ENCODE data around the gene INTS1.
A peak's percentile ranks its signal among the peaks of the same experiment; 100 is the strongest.

The INTS1 gene

GRCh38 chr7:1541431-1542162, 37.4 kb upstream of the INTS1 start:
- no peak for DNase-seq

- DNase-seq: no peak
Observed at GRCh38 chr7:1540776-1541271, 36.6 kb upstream of the INTS1 start.

GRCh38 chr7:1539882-1540775, 35.9 kb upstream of the INTS1 start:
- DNase-seq: no peak

- no peak for DNase-seq
Observed at GRCh38 chr7:1539181-1539881, 35.1 kb upstream of the INTS1 start.

- DNase-seq: no peak
Observed at GRCh38 chr7:1538544-1539180, 34.5 kb upstream of the INTS1 start.

- DNase-seq: peak; percentile 91
Observed at GRCh38 chr7:1537535-1538412, 33.6 kb upstream of the INTS1 start.

- peak; percentile 88 for DNase-seq
Observed at GRCh38 chr7:1536743-1537534, 32.8 kb upstream of the INTS1 start.

GRCh38 chr7:1536455-1536742, 32.2 kb upstream of the INTS1 start:
- no peak for DNase-seq

GRCh38 chr7:1535701-1536454, 31.7 kb upstream of the INTS1 start:
- DNase-seq: no peak

GRCh38 chr7:1535100-1535458, 30.9 kb upstream of the INTS1 start:
- DNase-seq: no peak

- no peak for DNase-seq
Observed at GRCh38 chr7:1534330-1535099, 30.3 kb upstream of the INTS1 start.

GRCh38 chr7:1533547-1534329, 29.5 kb upstream of the INTS1 start:
- no peak for DNase-seq

GRCh38 chr7:1533255-1533546, 29.0 kb upstream of the INTS1 start:
- DNase-seq: no peak

GRCh38 chr7:1532456-1533254, 28.5 kb upstream of the INTS1 start:
- DNase-seq: peak; percentile 57

GRCh38 chr7:1531979-1532455, 27.8 kb upstream of the INTS1 start:
- peak; percentile 60 for DNase-seq

- peak; percentile 75 for DNase-seq
Observed at GRCh38 chr7:1531263-1531978, 27.2 kb upstream of the INTS1 start.

- no peak for DNase-seq
Observed at GRCh38 chr7:1530946-1531262, 26.7 kb upstream of the INTS1 start.

Data from retina (tissue), 1 donor.